KMS-11 (cell line): ENCODE results near the gene COPA.
A peak's percentile ranks its signal among the peaks of the same experiment; 100 is the strongest.

ENCODE experiments used
- H2AFZ ChIP-seq: fragments of 200-600 bp; sonication (generic); 2 replicates; pipeline ENCODE4 v1.6.1; 2016; ENCODE audit warnings: antibody characterized with exemption, mixed run types, low read depth
- H3K27ac ChIP-seq: fragments of 200-600 bp; sonication (generic); 2 replicates; pipeline ENCODE4 v1.6.1; 2016; ENCODE audit warnings: mild to moderate bottlenecking, mixed run types
- H3K27me3 ChIP-seq: fragments of 200-600 bp; sonication (generic); 2 replicates; pipeline ENCODE4 v1.6.1; 2017; ENCODE audit warnings: mild to moderate bottlenecking, low read depth, mixed run types, moderate library complexity; ENCODE audit not compliant: insufficient read depth
- H3K36me3 ChIP-seq: fragments of 200-600 bp; sonication (generic); 2 replicates; pipeline ENCODE4 v1.6.1; 2017; ENCODE audit warnings: mild to moderate bottlenecking, mixed run types; ENCODE audit not compliant: insufficient read depth
- H3K4me1 ChIP-seq: fragments of 200-600 bp; sonication (generic); 2 replicates; pipeline ENCODE4 v1.6.1; 2016; ENCODE audit warnings: mild to moderate bottlenecking, low read depth, mixed run types; ENCODE audit not compliant: poor library complexity, severe bottlenecking
- H3K4me2 ChIP-seq: fragments of 200-600 bp; sonication (generic); 2 replicates; pipeline ENCODE4 v1.7.0; 2016; ENCODE audit warnings: mild to moderate bottlenecking, mixed run types
- H3K4me3 ChIP-seq: fragments of 200-600 bp; sonication (generic); IDR thresholded peaks from 2 replicates; pipeline ENCODE4 v1.6.1; 2017; ENCODE audit warnings: low read depth, low read length, mixed read lengths; ENCODE audit not compliant: insufficient read depth
- H3K79me2 ChIP-seq: fragments of 200-600 bp; sonication (generic); 2 replicates; pipeline ENCODE4 v1.6.1; 2016; ENCODE audit warnings: low read depth, mixed run types; ENCODE audit not compliant: insufficient read depth
- H3K9ac ChIP-seq: fragments of 200-600 bp; sonication (generic); 2 replicates; pipeline ENCODE4 v1.6.1; 2016; ENCODE audit warnings: mild to moderate bottlenecking, mixed run types
- H4K20me1 ChIP-seq: fragments of 200-600 bp; sonication (generic); 2 replicates; pipeline ENCODE4 v1.6.1; 2016; ENCODE audit warnings: mild to moderate bottlenecking, mixed run types; ENCODE audit not compliant: insufficient read depth
- CTCF ChIP-seq: fragments of 200-600 bp; sonication (generic); conservative IDR thresholded peaks from 2 replicates; pipeline ENCODE4 v1.6.1; 2017; ENCODE audit warnings: low read depth, mild to moderate bottlenecking, antibody characterized with exemption, low read length, moderate library complexity, mixed read lengths

COPA gene

GRCh38 chr1:160332516-160332915 is 10.5 kb downstream of the COPA start:
- no peaks in the 10 kb centered on the region for H3K4me1 ChIP-seq
- H3K36me3 ChIP-seq: peaks cover 24% of the 10 kb centered on the region; the same call in 1 of the 2 replicates
- no peak for TF ChIP-seq CTCF

DNA sequence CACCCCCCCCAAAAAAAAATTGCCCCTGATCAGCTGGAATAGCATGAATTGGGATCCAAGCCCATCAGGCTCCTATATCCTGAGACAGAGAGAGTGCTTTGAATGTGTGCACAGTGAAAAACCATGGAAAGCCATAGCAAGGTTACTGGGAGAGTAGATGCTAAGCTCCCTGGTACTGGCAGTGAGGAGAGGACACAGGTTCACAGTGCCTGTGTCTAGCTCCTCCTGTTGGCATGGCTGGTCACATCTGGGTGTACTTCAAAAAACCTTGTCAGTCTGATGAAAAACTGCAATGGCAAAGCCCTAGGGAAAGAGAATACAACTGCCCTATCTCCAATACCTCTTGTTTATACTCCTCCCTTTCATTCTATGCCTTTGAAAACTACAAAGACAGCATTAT is 12.9 kb downstream of the COPA start:
- H3K9ac ChIP-seq: no peak overlapping the region
- H3K27ac ChIP-seq: no peak overlapping the region
- no peaks in the 10 kb centered on the region for H3K27me3 ChIP-seq
- 0 out of 2 replicates have a peak, but pooled peaks have one; percentile 25 for TF ChIP-seq CTCF
- H3K4me2 ChIP-seq: no peak overlapping the region
- no peak overlapping the region for H2AFZ ChIP-seq
- no peak overlapping the region for H3K4me3 ChIP-seq
- peaks cover 43% of the 10 kb centered on the region; the same call in 1 of the 2 replicates for H3K36me3 ChIP-seq
- no peaks in the 10 kb centered on the region for H4K20me1 ChIP-seq
- no peaks in the 10 kb centered on the region for H3K4me1 ChIP-seq
- 0 out of 2 replicates have a peak, but pooled peaks cover 5% of the 10 kb centered on the region for H3K79me2 ChIP-seq

More at GRCh38 chr1:160332516-160332915, 10.5 kb downstream of the COPA start:
- Histone ChIP-seq H4K20me1 (no peaks in the 10 kb centered on the region), H3K27ac (no peak overlapping the region), H3K79me2 (peaks cover 13% of the 10 kb centered on the region; the same call in 1 of the 2 replicates), H3K4me3 (no peak overlapping the region), H3K27me3 (no peaks in the 10 kb centered on the region), H3K4me2 (no peak overlapping the region), H2AFZ (no peak overlapping the region), H3K9ac (no peak overlapping the region)

DNA sequence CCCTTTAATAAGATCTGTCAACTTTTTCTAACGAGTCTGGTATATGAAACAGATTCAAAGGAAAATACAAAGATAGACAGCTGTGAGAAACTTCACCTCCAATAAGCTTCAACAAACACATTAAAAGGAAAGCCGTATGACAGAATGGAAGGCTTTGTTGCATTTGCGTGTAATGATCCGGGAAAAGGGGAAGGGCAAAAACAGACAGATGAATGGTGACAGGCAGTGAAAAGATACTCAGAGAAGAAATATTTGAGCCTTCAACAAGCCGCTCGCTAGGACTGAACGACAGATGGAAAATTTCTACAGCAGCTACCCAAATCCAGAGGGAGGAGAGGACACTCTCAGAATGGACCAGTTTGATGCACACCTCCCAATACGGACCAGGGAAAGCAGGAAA is 14.9 kb downstream of the COPA start:
- Histone ChIP-seq H3K4me1 (no peaks in the 10 kb centered on the region), H2AFZ (no peak overlapping the region), H3K79me2 (0 out of 2 replicates have a peak, but pooled peaks cover 5% of the 10 kb centered on the region), H3K4me2 (no peak overlapping the region), H4K20me1 (no peaks in the 10 kb centered on the region), H3K9ac (no peak overlapping the region), H3K27me3 (no peaks in the 10 kb centered on the region), H3K4me3 (no peak overlapping the region), H3K27ac (no peak overlapping the region), H3K36me3 (peaks cover 55% of the 10 kb centered on the region; the same call in 1 of the 2 replicates)
- no peak for TF ChIP-seq CTCF

GRCh38 chr1:160326418-160326817 is 16.6 kb downstream of the COPA start:
- H3K27me3 ChIP-seq: no peaks in the 10 kb centered on the region
- H3K9ac ChIP-seq: no peak overlapping the region
- no peak overlapping the region for H3K4me2 ChIP-seq
- no peak overlapping the region for H3K27ac ChIP-seq
- H3K79me2 ChIP-seq: peaks cover 14% of the 10 kb centered on the region; the same call in 1 of the 2 replicates
- no peak overlapping the region for H3K4me3 ChIP-seq
- H3K36me3 ChIP-seq: peaks cover 51% of the 10 kb centered on the region; the same call in 1 of the 2 replicates
- H4K20me1 ChIP-seq: no peaks in the 10 kb centered on the region
- no peak overlapping the region for H2AFZ ChIP-seq
- no peak for TF ChIP-seq CTCF
- H3K4me1 ChIP-seq: peaks cover 5% of the 10 kb centered on the region
